Activated CD8-positive, alpha-beta T cell treated with anti-CD3 and anti-CD28 coated beads for 36 hours (primary cell): ENCODE results near the gene RHBDD3. TPM values are rescaled to one million over a fixed set of nuclear protein-coding genes. Genes with fewer than 3 reads are reported as not detected.
"Not testable (repeated sequence)": the region's sequence is repeated elsewhere in the genome, so short reads cannot be mapped to it uniquely, and the experiment has no call there.

ENCODE experiments used
- ATAC-seq: fragments of 200-7000 bp; cut with Tn5 transposase; one replicate; pipeline ENCODE4 v1.10.0; 2021; ENCODE audit warnings: mild to moderate bottlenecking, moderate library complexity
- CTCF ChIA-PET: fragments of 350-600 bp; sonication (Branson Sonifier 250); formaldehyde crosslinking; loops from one replicate; lab custom pipeline; 2021; ENCODE audit warnings: antibody characterized with exemption; lab: Charles Lee
- POLR2A ChIA-PET: fragments of 350-600 bp; sonication (Branson Sonifier 250); formaldehyde crosslinking; loops from one replicate; lab custom pipeline; 2021; ENCODE audit warnings: antibody characterized with exemption; lab: Charles Lee
- DNase-seq: peaks from one replicate; pipeline ENCODE4 v3.0.0-alpha.2; 2020
- H3K27ac Mint-ChIP-seq: one replicate; pipeline ENCODE4 v1.8.0; 2021; ENCODE audit warnings: mild to moderate bottlenecking, mixed read lengths
- H3K27me3 Mint-ChIP-seq: one replicate; pipeline ENCODE4 v1.8.0; 2021; ENCODE audit warnings: mixed read lengths
- H3K36me3 Mint-ChIP-seq: one replicate; pipeline ENCODE4 v1.8.0; 2021; ENCODE audit warnings: low read depth, mixed read lengths
- H3K4me1 Mint-ChIP-seq: one replicate; pipeline ENCODE4 v1.8.0; 2021; ENCODE audit warnings: low read depth, mixed read lengths
- H3K4me3 Mint-ChIP-seq: one replicate; pipeline ENCODE4 v1.8.0; 2021; ENCODE audit warnings: mild to moderate bottlenecking, moderate library complexity, mixed read lengths
- H3K9me3 Mint-ChIP-seq: one replicate; pipeline ENCODE4 v1.8.0; 2021; ENCODE audit warnings: mixed read lengths
- CTCF ChIP-seq: fragments of 200-600 bp; IDR thresholded peaks from one replicate; pipeline ENCODE4 v1.8.0; 2022; ENCODE audit warnings: antibody characterized with exemption, mild to moderate bottlenecking
- intact Hi-C: fragments of 100-400 bp; cut with micrococcal nuclease; formaldehyde crosslinking; loops from one replicate; pipeline ENCODE4 v1.10.0; 2022
- total RNA-seq, 2 experiments: library from RNA; stranded (reverse); gene quantifications; one replicate each; pipeline ENCODE4 v1.2.3, GENCODE V29; 2021

RHBDD3 gene
- total RNA-seq, 2 experiments from 2014 or later: 24.5 to 25.4 TPM

GRCh38 chr22:29245626-29246385 is 22.0 kb downstream of the RHBDD3 start:
- Mint-ChIP-seq H3K9me3 (peaks cover 11% of the 10 kb centered on the region), H3K27me3 (peaks cover 4% of the 10 kb centered on the region), H3K36me3 (no peaks in the 10 kb centered on the region), H3K4me1 (no peaks in the 10 kb centered on the region), H3K4me3 (no peak overlapping the region), H3K27ac (no peak overlapping the region)
- DNase-seq: peak; percentile 81
- ATAC-seq: peak; percentile 99
- POLR2A ChIA-PET: interaction anchor here (0.9 kb wide), 1 partner anchor 16 kb away, joined by 4 read pairs; no protein-coding TSS in a partner anchor
- CTCF ChIA-PET: interaction anchor here (0.6 to 2.7 kb wide), 53 partner anchors 9 to 793 kb away, joined by 3 to 19 read pairs (median 5); partner anchors contain the start of genes C22orf31, EMID1, EWSR1 and KREMEN1
- TF ChIP-seq CTCF: peak; percentile 98
- intact Hi-C loops: no loop called here

GRCh38 chr22:29244785-29245625 is 22.8 kb downstream of the RHBDD3 start:
- ATAC-seq (no peak), DNase-seq (no peak)
- Mint-ChIP-seq H3K9me3 (peaks cover 12% of the 10 kb centered on the region), H3K27me3 (peaks cover 4% of the 10 kb centered on the region), H3K4me3 (no peak overlapping the region), H3K36me3 (no peaks in the 10 kb centered on the region), H3K4me1 (no peaks in the 10 kb centered on the region), H3K27ac (no peak overlapping the region)
- CTCF ChIA-PET: interaction anchor here (0.7 to 2.7 kb wide), 45 partner anchors 8 to 644 kb away, joined by 3 to 19 read pairs (median 5); partner anchors contain the start of genes EMID1, EWSR1, KREMEN1 and RHBDD3
- POLR2A ChIA-PET: interaction anchor here (0.9 kb wide), 1 partner anchor 15 kb away, joined by 4 read pairs; no protein-coding TSS in a partner anchor
- TF ChIP-seq CTCF: no peak
- intact Hi-C loops: no loop called here

- H3K36me3 Mint-ChIP-seq: no peaks in the 10 kb centered on the region
- intact Hi-C loops: no loop called here
- peaks cover 16% of the 10 kb centered on the region for H3K9me3 Mint-ChIP-seq
- no peak for ATAC-seq
- H3K4me3 Mint-ChIP-seq: no peak overlapping the region
- no peaks in the 10 kb centered on the region for H3K4me1 Mint-ChIP-seq
- no peak for DNase-seq
- CTCF ChIA-PET: interaction anchor here (0.9 to 2.7 kb wide), 5 partner anchors 14 to 414 kb away, joined by 3 to 19 read pairs (median 13); partner anchors contain the start of gene KREMEN1
- TF ChIP-seq CTCF: no peak
- H3K27ac Mint-ChIP-seq: no peak overlapping the region
- H3K27me3 Mint-ChIP-seq: peaks cover 4% of the 10 kb centered on the region
- POLR2A ChIA-PET: no interaction called here
Observed at GRCh38 chr22:29243874-29244446, 23.8 kb downstream of the RHBDD3 start.

- intact Hi-C loops, H3K4me1 Mint-ChIP-seq, CTCF ChIA-PET: not testable (repeated sequence)
Observed at GRCh38 chr22:29240481-29240880, 27.3 kb downstream of the RHBDD3 start.

GRCh38 chr22:29233277-29233877 is 34.4 kb downstream of the RHBDD3 start:
- intact Hi-C loops: no loop called here
- Mint-ChIP-seq H3K4me3 (no peak overlapping the region), H3K27me3 (no peaks in the 10 kb centered on the region), H3K36me3 (no peaks in the 10 kb centered on the region), H3K4me1 (no peaks in the 10 kb centered on the region), H3K27ac (no peak overlapping the region), H3K9me3 (no peaks in the 10 kb centered on the region)
- TF ChIP-seq CTCF: no peak
- ATAC-seq: no peak
- ChIA-PET POLR2A (no interaction called here), CTCF (no interaction called here)
- DNase-seq: no peak

More at GRCh38 chr22:29240481-29240880, 27.3 kb downstream of the RHBDD3 start:
- ATAC-seq, H3K27me3 Mint-ChIP-seq, H3K36me3 Mint-ChIP-seq, H3K4me3 Mint-ChIP-seq, DNase-seq, H3K27ac Mint-ChIP-seq: not testable (repeated sequence)
- POLR2A ChIA-PET: interaction anchor here (1.1 kb wide), 1 partner anchor 22 kb away, joined by 3 read pairs; no protein-coding TSS in a partner anchor
- peaks cover 16% of the 10 kb centered on the region for H3K9me3 Mint-ChIP-seq
